Hepatocyte (in vitro differentiated cells): ENCODE measurements around the gene HELB.

ENCODE experiments used
- EZH2 ChIP-seq: fragments of 200-600 bp; sonication (generic); IDR thresholded peaks from 2 replicates; pipeline ENCODE4 v1.6.1; 2016; ENCODE audit warnings: antibody characterized with exemption, mild to moderate bottlenecking, borderline replicate concordance
- EZH2phosphoT487 ChIP-seq: fragments of 200-600 bp; sonication (generic); IDR thresholded peaks from one replicate; pipeline ENCODE4 v1.6.1; 2018; ENCODE audit warnings: antibody characterized with exemption, mild to moderate bottlenecking, low read depth, moderate library complexity; ENCODE audit not compliant: unreplicated experiment, severe bottlenecking
- TF ChIP-seq, protein P1 (sequence below): fragments of 200-600 bp; sonication (generic); IDR thresholded peaks from 2 replicates; pipeline ENCODE4 v1.5.1; 2016; ENCODE audit warnings: antibody characterized with exemption, mild to moderate bottlenecking; ENCODE audit not compliant: poor library complexity

- TF ChIP-seq, protein P1, sequence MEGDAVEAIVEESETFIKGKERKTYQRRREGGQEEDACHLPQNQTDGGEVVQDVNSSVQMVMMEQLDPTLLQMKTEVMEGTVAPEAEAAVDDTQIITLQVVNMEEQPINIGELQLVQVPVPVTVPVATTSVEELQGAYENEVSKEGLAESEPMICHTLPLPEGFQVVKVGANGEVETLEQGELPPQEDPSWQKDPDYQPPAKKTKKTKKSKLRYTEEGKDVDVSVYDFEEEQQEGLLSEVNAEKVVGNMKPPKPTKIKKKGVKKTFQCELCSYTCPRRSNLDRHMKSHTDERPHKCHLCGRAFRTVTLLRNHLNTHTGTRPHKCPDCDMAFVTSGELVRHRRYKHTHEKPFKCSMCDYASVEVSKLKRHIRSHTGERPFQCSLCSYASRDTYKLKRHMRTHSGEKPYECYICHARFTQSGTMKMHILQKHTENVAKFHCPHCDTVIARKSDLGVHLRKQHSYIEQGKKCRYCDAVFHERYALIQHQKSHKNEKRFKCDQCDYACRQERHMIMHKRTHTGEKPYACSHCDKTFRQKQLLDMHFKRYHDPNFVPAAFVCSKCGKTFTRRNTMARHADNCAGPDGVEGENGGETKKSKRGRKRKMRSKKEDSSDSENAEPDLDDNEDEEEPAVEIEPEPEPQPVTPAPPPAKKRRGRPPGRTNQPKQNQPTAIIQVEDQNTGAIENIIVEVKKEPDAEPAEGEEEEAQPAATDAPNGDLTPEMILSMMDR = no peak
- TF ChIP-seq EZH2 (no peak), EZH2phosphoT487 (no peak)
These were observed 27.3 kb upstream of the HELB start for GRCh38 chr12:66275040-66275439.
